Dermis microvascular lymphatic vessel endothelial cell (primary cell): ENCODE measurements around the gene MMP24. TPM values are rescaled to one million over a fixed set of nuclear protein-coding genes. Genes with fewer than 3 reads are reported as not detected.

Experiments
- total RNA-seq: library from RNA; depleted of rRNA; stranded (reverse); fragments of >200 nt; gene quantifications from 2 replicates; pipeline ENCODE4 v1.2.1, GENCODE V29; 2014

The MMP24 gene
- total RNA-seq, 1 donor from 2014 or later, result under 0.01 TPM

Other genes starting within 250 kb of the MMP24 start
- 68.9 and 99.4 TPM in 2 replicates for gene TRPC4AP, start 133.9 kb upstream of the MMP24 start, total RNA-seq
- gene EDEM2, start 79.4 kb upstream of the MMP24 start, total RNA-seq, result 65.9 and 69.0 TPM in 2 replicates
- 83.1 and 217 TPM in 2 replicates for gene PROCR, start 54.6 kb upstream of the MMP24 start, total RNA-seq
- 2.4 and 4.9 TPM in 2 replicates for gene MMP24OS, start 51.4 kb downstream of the MMP24 start, total RNA-seq
- gene EIF6, start 58.1 kb downstream of the MMP24 start, total RNA-seq, result 173 and 178 TPM in 2 replicates
- gene FAM83C, start 65.7 kb downstream of the MMP24 start, total RNA-seq, result not detected in 2 replicates
- 20.8 and 21.6 TPM in 2 replicates for gene UQCC1, start 185.3 kb downstream of the MMP24 start, total RNA-seq
- gene GDF5, start 211.5 kb downstream of the MMP24 start, total RNA-seq, result not detected in 2 replicates
- 6.7 and 7.3 TPM in 2 replicates for gene CEP250, start 228.9 kb downstream of the MMP24 start, total RNA-seq